22Rv1 (cell line): ENCODE measurements around the gene SEMA6D.

Experiments used
- CTCF ChIP-seq: fragments of 450-650 bp; IDR thresholded peaks from 2 replicates; pipeline ENCODE4 v1.5.1; 2017; ENCODE audit warnings: mild to moderate bottlenecking
- ZFX ChIP-seq: fragments of 450-650 bp; IDR thresholded peaks from 2 replicates; pipeline ENCODE4 v1.6.1; 2017; ENCODE audit warnings: antibody characterized with exemption, borderline replicate concordance

GRCh38 chr15:47766406-47766805 lies 49.1 kb downstream of the SEMA6D start:
- TF ChIP-seq CTCF (no peak), ZFX (no peak)
